Measurements from ENCODE around the gene ZMAT5. TPM values are rescaled to one million over a fixed set of nuclear protein-coding genes. Genes with fewer than 3 reads are reported as not detected.

Gene ZMAT5
- total RNA-seq, 2 experiments from 2014 or later: 18.3 to 24.3 TPM

DNA sequence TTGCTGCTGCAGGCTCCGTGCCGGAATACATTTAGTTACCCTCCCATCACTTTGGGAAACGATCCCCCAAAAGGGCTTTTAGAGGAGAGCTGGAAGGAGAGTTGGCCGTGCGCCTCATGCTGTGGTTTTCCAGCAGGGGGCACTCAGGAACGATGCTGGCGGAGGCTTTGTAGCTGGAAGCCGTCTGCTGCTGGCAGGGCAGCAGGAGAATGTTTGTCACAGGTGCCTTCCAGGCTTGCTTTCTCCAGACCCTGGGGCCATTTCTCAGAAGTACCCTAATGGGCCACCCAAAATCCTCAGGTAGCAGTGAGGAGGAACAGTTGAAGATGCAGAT is 77.0 kb downstream of the ZMAT5 start:
- DNase-seq (peak; percentile 55), ATAC-seq (no peak)
- CTCF ChIA-PET: interaction anchor here (0.8 to 1.8 kb wide), 9 partner anchors 12 to 399 kb away, joined by 3 to 5 read pairs (median 4); no protein-coding TSS in a partner anchor
- Mint-ChIP-seq H3K4me3 (no peak overlapping the region), H3K4me1 (no peaks in the 10 kb centered on the region), H3K9me3 (ENCODE audit: low read depth) (no peaks in the 10 kb centered on the region), H3K27ac (no peak overlapping the region), H3K27me3 (no peaks in the 10 kb centered on the region), H3K36me3 (peaks cover under 1% of the 10 kb centered on the region)

DNA sequence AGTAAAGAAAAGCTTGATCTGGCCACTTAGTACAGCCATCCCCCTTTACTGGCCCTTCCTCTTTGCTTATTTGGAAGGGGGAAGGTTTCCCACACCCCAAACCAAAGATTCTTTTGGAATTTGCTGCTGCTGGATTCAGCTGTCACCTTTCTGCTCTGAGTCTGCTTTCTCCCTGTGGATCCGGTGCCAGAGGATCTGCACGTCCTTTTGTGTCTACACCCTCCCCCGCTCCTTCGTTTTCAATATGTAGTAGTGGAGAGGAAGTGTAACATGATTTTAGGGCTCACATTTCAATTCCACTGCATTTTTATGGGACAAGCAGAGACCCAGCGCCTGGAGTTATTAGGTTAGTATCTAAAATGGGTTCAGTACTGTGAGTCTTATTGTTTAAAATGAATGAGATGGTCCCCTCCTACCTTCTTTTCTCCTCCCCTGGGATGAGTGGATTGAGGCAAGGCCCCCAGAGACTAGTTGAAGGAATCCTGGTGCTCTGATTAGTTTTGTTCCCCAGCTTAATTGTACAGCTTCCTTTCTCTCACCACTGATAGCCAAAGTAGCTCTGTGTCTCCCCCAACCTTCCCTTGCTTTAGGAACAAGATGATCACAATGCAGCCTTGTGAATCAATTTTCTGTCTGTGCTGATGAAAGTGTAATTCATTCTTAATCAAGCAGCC is 77.5 kb downstream of the ZMAT5 start:
- DNase-seq (no peak), ATAC-seq (no peak)
- no peaks in the 10 kb centered on the region for H3K9me3 Mint-ChIP-seq (ENCODE audit: low read depth)
- H3K27me3 Mint-ChIP-seq: no peaks in the 10 kb centered on the region
- no peak overlapping the region for H3K4me3 Mint-ChIP-seq
- CTCF ChIA-PET: interaction anchor here (0.8 to 1.8 kb wide), 9 partner anchors 11 to 399 kb away, joined by 3 to 5 read pairs (median 4); no protein-coding TSS in a partner anchor
- no peaks in the 10 kb centered on the region for H3K4me1 Mint-ChIP-seq
- H3K36me3 Mint-ChIP-seq: no peaks in the 10 kb centered on the region
- H3K27ac Mint-ChIP-seq: no peak overlapping the region

GRCh38 chr22:29684244-29684643 is 82.6 kb downstream of the ZMAT5 start:
- ATAC-seq: no peak
- H3K36me3 Mint-ChIP-seq: peaks cover 2% of the 10 kb centered on the region

DNA sequence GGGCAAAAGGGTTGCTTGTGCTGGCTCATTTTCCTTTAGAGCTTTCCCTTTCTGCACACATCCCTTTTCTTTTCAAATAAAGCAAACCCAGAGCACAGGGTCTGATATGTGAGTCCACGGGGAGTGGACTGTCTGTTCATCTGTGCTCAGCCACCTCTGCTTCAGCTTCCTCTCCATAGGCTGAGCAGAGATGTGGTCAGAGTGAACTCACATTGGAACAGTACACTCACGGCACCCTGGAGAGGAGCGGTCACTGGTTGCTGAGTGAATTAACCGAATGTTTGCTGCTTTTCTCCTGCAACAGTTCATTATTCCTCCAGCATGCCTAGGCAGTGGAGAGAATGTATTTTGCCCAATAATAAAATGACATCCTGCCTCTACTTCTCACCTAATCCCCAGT is 83.3 kb downstream of the ZMAT5 start:
- no peaks in the 10 kb centered on the region for H3K4me1 Mint-ChIP-seq
- DNase-seq (no peak), ATAC-seq (no peak)
- no peak overlapping the region for H3K27ac Mint-ChIP-seq
- H3K9me3 Mint-ChIP-seq (ENCODE audit: low read depth): no peaks in the 10 kb centered on the region
- peaks cover 2% of the 10 kb centered on the region for H3K36me3 Mint-ChIP-seq
- no peaks in the 10 kb centered on the region for H3K27me3 Mint-ChIP-seq
- CTCF ChIA-PET: interaction anchor here (1.3 kb wide), 1 partner anchor 17 kb away, joined by 3 read pairs; no protein-coding TSS in a partner anchor
- H3K4me3 Mint-ChIP-seq: no peak overlapping the region

More at GRCh38 chr22:29684244-29684643, 82.6 kb downstream of the ZMAT5 start:
- Mint-ChIP-seq H3K4me3 (no peak overlapping the region), H3K4me1 (no peaks in the 10 kb centered on the region), H3K27me3 (no peaks in the 10 kb centered on the region), H3K27ac (no peak overlapping the region), H3K9me3 (ENCODE audit: low read depth) (no peaks in the 10 kb centered on the region)
- DNase-seq: no peak
- CTCF ChIA-PET: interaction anchor here (1.3 kb wide), 2 partner anchors 17 to 320 kb away, joined by 3 to 4 read pairs; no protein-coding TSS in a partner anchor

Other genes starting within 250 kb of the ZMAT5 start
- gene THOC5, start 213.2 kb downstream of the ZMAT5 start, total RNA-seq: 10 to 100 TPM; 57.5 to 62.9 TPM
- gene NIPSNAP1, start 185.9 kb downstream of the ZMAT5 start, total RNA-seq: 10 to 100 TPM; 43.4 to 44.8 TPM
- gene NF2, start 163.4 kb downstream of the ZMAT5 start, total RNA-seq: 10 to 100 TPM; 46.6 to 61.2 TPM
- gene CABP7, start 47.0 kb downstream of the ZMAT5 start, total RNA-seq: not detected
- 10 to 100 TPM; 94.2 to 94.9 TPM for gene UQCR10, start 362 bp upstream of the ZMAT5 start, total RNA-seq
- 10 to 100 TPM; 84.4 to 90.2 TPM for gene ASCC2, start 71.3 kb upstream of the ZMAT5 start, total RNA-seq
- 10 to 100 TPM; 26.1 to 26.4 TPM for gene MTMR3, start 116.2 kb upstream of the ZMAT5 start, total RNA-seq